ENCODE measurements around the gene HES4. TPM values are rescaled to one million over a fixed set of nuclear protein-coding genes. Genes with fewer than 3 reads are reported as not detected.
A peak's percentile ranks its signal among the peaks of the same experiment; 100 is the strongest.

Gene HES4
- total RNA-seq, 1 experiment from 2014 or later, result 45.3 TPM

GRCh38 chr1:963746-964525 is 36.0 kb downstream of the HES4 start:
- in situ Hi-C loops (cut with HindIII; ENCODE audit: low pct_unique_long_range_greater_than_20kb, low sequenced_read_pairs), result no loop called here
- DNase-seq (ENCODE audit: low read depth), result no peak

GRCh38 chr1:963301-963651 is 36.6 kb downstream of the HES4 start:
- in situ Hi-C loops (cut with HindIII; ENCODE audit: low pct_unique_long_range_greater_than_20kb, low sequenced_read_pairs), result no loop called here
- DNase-seq (ENCODE audit: low read depth), result no peak

GRCh38 chr1:962381-963300 is 37.3 kb downstream of the HES4 start:
- in situ Hi-C loops (cut with HindIII; ENCODE audit: low pct_unique_long_range_greater_than_20kb, low sequenced_read_pairs), result no loop called here
- no peak for DNase-seq (ENCODE audit: low read depth)

GRCh38 chr1:961132-961669 is 38.7 kb downstream of the HES4 start:
- in situ Hi-C loops (cut with HindIII; ENCODE audit: low pct_unique_long_range_greater_than_20kb, low sequenced_read_pairs), result no loop called here
- DNase-seq (ENCODE audit: low read depth), result no peak

- in situ Hi-C loops (cut with HindIII; ENCODE audit: low pct_unique_long_range_greater_than_20kb, low sequenced_read_pairs), result no loop called here
- peak; percentile 30 for DNase-seq (ENCODE audit: low read depth)
Observed at GRCh38 chr1:960363-961131, 39.4 kb downstream of the HES4 start, which contains the start of gene KLHL17. Gene KLHL17 (plus strand): TSS chr1:960584. CDS start chr1:960694, 110 bp downstream.

- in situ Hi-C loops (cut with HindIII; ENCODE audit: low pct_unique_long_range_greater_than_20kb, low sequenced_read_pairs), result no loop called here
- DNase-seq (ENCODE audit: low read depth), result no peak
Observed at GRCh38 chr1:959731-960362, 40.0 kb downstream of the HES4 start.

- DNase-seq (ENCODE audit: low read depth), result peak; percentile 67
- in situ Hi-C loops (cut with HindIII; ENCODE audit: low pct_unique_long_range_greater_than_20kb, low sequenced_read_pairs), result no loop called here
Observed at GRCh38 chr1:958823-959730, 40.8 kb downstream of the HES4 start, which contains the start of gene NOC2L. Gene NOC2L (minus strand): TSS chr1:959256. CDS start chr1:959240, 16 bp downstream.

- in situ Hi-C loops (cut with HindIII; ENCODE audit: low pct_unique_long_range_greater_than_20kb, low sequenced_read_pairs), result no loop called here
- no peak for DNase-seq (ENCODE audit: low read depth)
Observed at GRCh38 chr1:956636-957035, 43.3 kb downstream of the HES4 start.

- in situ Hi-C loops (cut with HindIII; ENCODE audit: low pct_unique_long_range_greater_than_20kb, low sequenced_read_pairs), result no loop called here
- DNase-seq (ENCODE audit: low read depth), result no peak
Observed at GRCh38 chr1:955474-955873, 44.4 kb downstream of the HES4 start.

GRCh38 chr1:954927-955326 is 45.0 kb downstream of the HES4 start:
- in situ Hi-C loops (cut with HindIII; ENCODE audit: low pct_unique_long_range_greater_than_20kb, low sequenced_read_pairs), result no loop called here

GRCh38 chr1:953524-954320 is 46.2 kb downstream of the HES4 start:
- no peak for DNase-seq (ENCODE audit: low read depth)
- in situ Hi-C loops (cut with HindIII; ENCODE audit: low pct_unique_long_range_greater_than_20kb, low sequenced_read_pairs), result no loop called here

More at GRCh38 chr1:954927-955326, 45.0 kb downstream of the HES4 start:
- DNase-seq (ENCODE audit: low read depth), result no peak

GRCh38 chr1:952603-953002 is 47.3 kb downstream of the HES4 start:
- no peak for DNase-seq (ENCODE audit: low read depth)
- in situ Hi-C loops (cut with HindIII; ENCODE audit: low pct_unique_long_range_greater_than_20kb, low sequenced_read_pairs), result no loop called here

GRCh38 chr1:952201-952600 is 47.7 kb downstream of the HES4 start:
- DNase-seq (ENCODE audit: low read depth), result no peak
- in situ Hi-C loops (cut with HindIII; ENCODE audit: low pct_unique_long_range_greater_than_20kb, low sequenced_read_pairs), result no loop called here

- DNase-seq (ENCODE audit: low read depth), result no peak
- in situ Hi-C loops (cut with HindIII; ENCODE audit: low pct_unique_long_range_greater_than_20kb, low sequenced_read_pairs), result no loop called here
Observed at GRCh38 chr1:951364-951763, 48.5 kb downstream of the HES4 start.

GRCh38 chr1:950881-951280 is 49.0 kb downstream of the HES4 start:
- in situ Hi-C loops (cut with HindIII; ENCODE audit: low pct_unique_long_range_greater_than_20kb, low sequenced_read_pairs), result no loop called here
- no peak for DNase-seq (ENCODE audit: low read depth)

GRCh38 chr1:950268-950667 is 49.6 kb downstream of the HES4 start:
- in situ Hi-C loops (cut with HindIII; ENCODE audit: low pct_unique_long_range_greater_than_20kb, low sequenced_read_pairs), result no loop called here
- DNase-seq (ENCODE audit: low read depth), result no peak
